ENCODE results near the gene PECR. TPM values are rescaled to one million over a fixed set of nuclear protein-coding genes. Genes with fewer than 3 reads are reported as not detected.

Gene PECR
- total and polyA plus RNA-seq, 2 of the 13 experiments (the other 11 are each of a cell fraction or from before 2014, with no cell fraction given), result 151 to 153 TPM

GRCh38 chr2:216108967-216109921 is 27.6 kb upstream of the PECR start, which contains the start of gene XRCC5 (continued):
- TF ChIP-seq KIAA2018 (CRISPR knock-in tag; IDR thresholded peaks at IDR 0.05; ENCODE audit: borderline replicate concordance), result 0 out of 2 replicates have a peak, but pooled peaks have one; percentile 87
- peak; percentile 66; the same call in 1 of the 2 replicates for TF ChIP-seq NR1H2 (CRISPR knock-in tag; IDR thresholded peaks at IDR 0.05; ENCODE audit: borderline replicate concordance, low read depth)
- peak; percentile 28; the same call in 1 of the 2 replicates for TF ChIP-seq PAWR (CRISPR knock-in tag; IDR thresholded peaks at IDR 0.05; ENCODE audit: borderline replicate concordance)
- no peak for TF ChIP-seq CSRNP2 (CRISPR knock-in tag; conservative IDR thresholded peaks at IDR 0.05; ENCODE audit: low read depth)
- TF ChIP-seq ZNF773 (CRISPR knock-in tag; IDR thresholded peaks at IDR 0.05; ENCODE audit: borderline replicate concordance), result no peak
- no peak for TF ChIP-seq SUZ12 (IDR thresholded peaks at IDR 0.05; ENCODE audit: low read depth, low read length)
- TF ChIP-seq ZFP36L1 (CRISPR knock-in tag; IDR thresholded peaks at IDR 0.05), result peak; percentile 69; the same call in 1 of the 2 replicates
- peak; percentile 90; the same call in 1 of the 2 replicates for TF ChIP-seq HOXD1 (CRISPR knock-in tag; IDR thresholded peaks at IDR 0.05)
- TF ChIP-seq POGK (CRISPR knock-in tag; conservative IDR thresholded peaks at IDR 0.05), result peak; percentile 87
- peak; percentile 98 for TF ChIP-seq GATAD1 (CRISPR knock-in tag; IDR thresholded peaks at IDR 0.05)
- TF ChIP-seq ZNF879 (CRISPR knock-in tag; IDR thresholded peaks at IDR 0.05), result peak; percentile 77; the same call in 1 of the 2 replicates
- TF ChIP-seq ZNF790 (CRISPR knock-in tag; IDR thresholded peaks at IDR 0.05; ENCODE audit: borderline replicate concordance), result peak; percentile 63; the same call in 1 of the 2 replicates
- no peak for TF ChIP-seq IKZF1 (IDR thresholded peaks at IDR 0.05)
- peak; percentile 97 for TF ChIP-seq ZBTB25 (CRISPR knock-in tag; IDR thresholded peaks at IDR 0.05)
- TF ChIP-seq SPEN (CRISPR knock-in tag; IDR thresholded peaks at IDR 0.05; ENCODE audit: low read depth), result peak; percentile 99
